ENCODE results near the gene GPRC5B.

GRCh38 chr16:19926449-19927390, 42.1 kb upstream of the GPRC5B start:
- no peak for TF ChIP-seq GATA1 (IDR thresholded peaks at IDR 0.05; ENCODE audit: low read depth, low read length)
- no peak for TF ChIP-seq POLR2A (IDR thresholded peaks at IDR 0.05; ENCODE audit: low read length)
